Endothelial cell (in vitro differentiated cells): ENCODE results near the gene MSMP. TPM values are rescaled to one million over a fixed set of nuclear protein-coding genes. Genes with fewer than 3 reads are reported as not detected.

ENCODE experiments used
- DNase-seq: peaks from one replicate; pipeline ENCODE4 v3.0.0; 2021; ENCODE audit warnings: low spot score
- H3K27ac Mint-ChIP-seq: one replicate; pipeline ENCODE4 v1.8.0; 2021; ENCODE audit warnings: mixed read lengths, inconsistent platforms; ENCODE audit not compliant: unreplicated experiment
- H3K27me3 Mint-ChIP-seq: one replicate; pipeline ENCODE4 v1.8.0; 2021; ENCODE audit warnings: mild to moderate bottlenecking, moderate library complexity, mixed read lengths, inconsistent platforms; ENCODE audit not compliant: unreplicated experiment
- H3K36me3 Mint-ChIP-seq: one replicate; pipeline ENCODE4 v1.8.0; 2021; ENCODE audit warnings: mild to moderate bottlenecking, low read depth, mixed read lengths, inconsistent platforms; ENCODE audit not compliant: unreplicated experiment
- H3K4me1 Mint-ChIP-seq: one replicate; pipeline ENCODE4 v1.8.0; 2021; ENCODE audit warnings: mild to moderate bottlenecking, mixed read lengths, inconsistent platforms; ENCODE audit not compliant: unreplicated experiment
- H3K4me3 Mint-ChIP-seq: one replicate; pipeline ENCODE4 v1.8.0; 2021; ENCODE audit warnings: mild to moderate bottlenecking, mixed read lengths, inconsistent platforms; ENCODE audit not compliant: unreplicated experiment
- H3K9me3 Mint-ChIP-seq: one replicate; pipeline ENCODE4 v1.8.0; 2021; ENCODE audit warnings: mixed read lengths, inconsistent platforms; ENCODE audit not compliant: unreplicated experiment
- microRNA-seq: library from miRNA; unstranded; fragments of <30 nt; microRNA quantifications from one replicate; pipeline ENCODE4, GENCODE V29; 2020; ENCODE audit not compliant: unreplicated experiment
- total RNA-seq: library from RNA; stranded (reverse); fragmentation: NEBNext Ultra II Directional; extraction: Animal tissue kit (Norgen Biotek cat#: 25700); gene quantifications from one replicate; pipeline ENCODE4 v1.2.1, GENCODE V29; 2021; ENCODE audit not compliant: unreplicated experiment
- TF ChIP-seq, protein P1 (sequence below): fragments of 200-600 bp; sonication (generic); IDR thresholded peaks from one replicate; pipeline ENCODE4 v1.5.0; 2021; ENCODE audit warnings: antibody characterized with exemption; ENCODE audit not compliant: unreplicated experiment

MSMP gene
- total RNA-seq, 1 donor from 2014 or later: 2.8 TPM

DNA sequence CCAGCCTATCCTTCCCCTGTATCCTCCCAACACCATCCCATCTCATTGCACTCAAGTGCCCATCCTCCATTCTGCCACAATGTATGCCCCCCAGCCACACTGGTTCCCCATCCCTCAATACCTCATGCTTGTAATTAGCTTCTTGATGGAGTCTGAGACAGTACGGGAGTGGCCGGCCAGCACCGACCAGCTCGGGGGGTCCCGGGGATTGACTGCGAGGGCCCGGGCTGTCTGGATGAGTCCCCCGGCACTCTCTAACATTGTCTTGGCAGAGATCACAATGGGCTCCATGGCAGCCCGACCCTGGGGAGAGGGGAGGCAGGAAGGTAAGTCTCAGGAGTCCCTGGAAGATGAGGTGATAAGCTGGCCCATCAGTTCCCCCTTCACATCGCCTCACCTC lies 47.1 kb downstream of the MSMP start:
- Mint-ChIP-seq H3K27ac (no peak overlapping the region), H3K9me3 (no peaks in the 10 kb centered on the region)

GRCh38 chr9:35705836-35706430 lies 48.1 kb downstream of the MSMP start:
- H3K4me3 Mint-ChIP-seq: no peak overlapping the region
- peaks cover 70% of the 10 kb centered on the region for H3K36me3 Mint-ChIP-seq
- peaks cover 8% of the 10 kb centered on the region for H3K27me3 Mint-ChIP-seq
- H3K9me3 Mint-ChIP-seq: no peaks in the 10 kb centered on the region
- no peak overlapping the region for H3K27ac Mint-ChIP-seq
- H3K4me1 Mint-ChIP-seq: no peaks in the 10 kb centered on the region
- TF ChIP-seq, protein P1, sequence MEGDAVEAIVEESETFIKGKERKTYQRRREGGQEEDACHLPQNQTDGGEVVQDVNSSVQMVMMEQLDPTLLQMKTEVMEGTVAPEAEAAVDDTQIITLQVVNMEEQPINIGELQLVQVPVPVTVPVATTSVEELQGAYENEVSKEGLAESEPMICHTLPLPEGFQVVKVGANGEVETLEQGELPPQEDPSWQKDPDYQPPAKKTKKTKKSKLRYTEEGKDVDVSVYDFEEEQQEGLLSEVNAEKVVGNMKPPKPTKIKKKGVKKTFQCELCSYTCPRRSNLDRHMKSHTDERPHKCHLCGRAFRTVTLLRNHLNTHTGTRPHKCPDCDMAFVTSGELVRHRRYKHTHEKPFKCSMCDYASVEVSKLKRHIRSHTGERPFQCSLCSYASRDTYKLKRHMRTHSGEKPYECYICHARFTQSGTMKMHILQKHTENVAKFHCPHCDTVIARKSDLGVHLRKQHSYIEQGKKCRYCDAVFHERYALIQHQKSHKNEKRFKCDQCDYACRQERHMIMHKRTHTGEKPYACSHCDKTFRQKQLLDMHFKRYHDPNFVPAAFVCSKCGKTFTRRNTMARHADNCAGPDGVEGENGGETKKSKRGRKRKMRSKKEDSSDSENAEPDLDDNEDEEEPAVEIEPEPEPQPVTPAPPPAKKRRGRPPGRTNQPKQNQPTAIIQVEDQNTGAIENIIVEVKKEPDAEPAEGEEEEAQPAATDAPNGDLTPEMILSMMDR: no peak
- no peak for DNase-seq

More for the DNA sequence above, 47.1 kb downstream of the MSMP start:
- no peak for DNase-seq
- peaks cover 8% of the 10 kb centered on the region for H3K27me3 Mint-ChIP-seq
- peaks cover 78% of the 10 kb centered on the region for H3K36me3 Mint-ChIP-seq
- TF ChIP-seq, protein P1: no peak
- no peaks in the 10 kb centered on the region for H3K4me1 Mint-ChIP-seq
- peak overlapping the region; percentile 59 for H3K4me3 Mint-ChIP-seq

- TF ChIP-seq, protein P1: no peak
- no peaks in the 10 kb centered on the region for H3K4me1 Mint-ChIP-seq
- H3K4me3 Mint-ChIP-seq: no peak overlapping the region
- H3K27me3 Mint-ChIP-seq: peaks cover 8% of the 10 kb centered on the region
- H3K27ac Mint-ChIP-seq: no peak overlapping the region
- DNase-seq: no peak
- H3K36me3 Mint-ChIP-seq: peaks cover 65% of the 10 kb centered on the region
- H3K9me3 Mint-ChIP-seq: no peaks in the 10 kb centered on the region
These were observed 48.7 kb downstream of the MSMP start for GRCh38 chr9:35705372-35705771.

- H3K4me3 Mint-ChIP-seq: peak overlapping the region; percentile 70
- no peak for DNase-seq
- H3K4me1 Mint-ChIP-seq: no peaks in the 10 kb centered on the region
- no peaks in the 10 kb centered on the region for H3K9me3 Mint-ChIP-seq
- H3K36me3 Mint-ChIP-seq: peaks cover 59% of the 10 kb centered on the region
- peaks cover 8% of the 10 kb centered on the region for H3K27me3 Mint-ChIP-seq
- H3K27ac Mint-ChIP-seq: peak overlapping the region; percentile 30
- TF ChIP-seq, protein P1: no peak
These were observed 50.0 kb downstream of the MSMP start for GRCh38 chr9:35703906-35704672.

Small RNA genes lying within 50 kb of the gene (microRNA-seq; reads per million reads assigned to microRNA genes)
- gene MIR6852 (0.90 reads per million, percentile 9 among the genes with 10 or more reads in this experiment), gene MIR6853 (0.77 reads per million, percentile 4 among the genes with 10 or more reads in this experiment)

Other genes starting within 250 kb of the MSMP start
- 34.6 TPM for gene TESK1, start 149.0 kb downstream of the MSMP start, total RNA-seq
- gene CD72, start 135.9 kb downstream of the MSMP start, total RNA-seq: 2.4 TPM
- not detected for gene SIT1, start 103.3 kb downstream of the MSMP start, total RNA-seq
- gene RMRP, start 96.3 kb downstream of the MSMP start, total RNA-seq: 32,961 TPM
- gene CCDC107, start 96.0 kb downstream of the MSMP start, total RNA-seq: 13.5 TPM
- gene ARHGEF39, start 89.1 kb downstream of the MSMP start, total RNA-seq: 1.4 TPM
- 1.5 TPM for gene CA9, start 80.3 kb downstream of the MSMP start, total RNA-seq
- 173 TPM for gene TPM2, start 64.4 kb downstream of the MSMP start, total RNA-seq
- gene TLN1, start 22.1 kb downstream of the MSMP start, total RNA-seq: 370 TPM
- gene CREB3, start 21.6 kb downstream of the MSMP start, total RNA-seq: 29.2 TPM
- gene GBA2, start 5.0 kb downstream of the MSMP start, total RNA-seq: 200 TPM
- gene RGP1, start 5.0 kb downstream of the MSMP start, total RNA-seq: 51.4 TPM
- 30.8 TPM for gene NPR2, start 37.3 kb upstream of the MSMP start, total RNA-seq
- 0.59 TPM for gene SPAG8, start 58.0 kb upstream of the MSMP start, total RNA-seq
- gene HINT2, start 60.8 kb upstream of the MSMP start, total RNA-seq: 43.3 TPM
- not detected for gene FAM221B, start 74.5 kb upstream of the MSMP start, total RNA-seq
- 9.0 TPM for gene TMEM8B, start 75.0 kb upstream of the MSMP start, total RNA-seq
- not detected for gene OR13J1, start 116.1 kb upstream of the MSMP start, total RNA-seq
- 0.87 TPM for gene HRCT1, start 151.9 kb upstream of the MSMP start, total RNA-seq
- gene SPAAR, start 155.2 kb upstream of the MSMP start, total RNA-seq: 32.0 TPM
- gene OR2S2, start 203.9 kb upstream of the MSMP start, total RNA-seq: not detected